Measurements from ENCODE around the gene PROC.
A peak's percentile ranks its signal among the peaks of the same experiment; 100 is the strongest.

The PROC gene

GRCh38 chr2:127418300-127419111 lies at the start of gene PROC:
PROC (plus strand) TSS chr2:127418427; CDS start chr2:127419943, 1,516 bp downstream.
- DNase-seq = no peak

- DNase-seq = no peak
Measured at GRCh38 chr2:127370010-127370409, 48.2 kb upstream of the PROC start.

GRCh38 chr2:127371037-127371436 lies 47.2 kb upstream of the PROC start:
- DNase-seq = no peak

GRCh38 chr2:127373362-127374083 lies 44.7 kb upstream of the PROC start:
- DNase-seq = no peak

- no peak for DNase-seq
Measured at GRCh38 chr2:127376257-127376656, 42.0 kb upstream of the PROC start.

GRCh38 chr2:127377262-127377661 lies 41.0 kb upstream of the PROC start:
- DNase-seq = no peak

- DNase-seq = no peak
Measured at GRCh38 chr2:127378720-127379119, 39.5 kb upstream of the PROC start.

- DNase-seq = no peak
Measured at GRCh38 chr2:127379712-127380355, 38.4 kb upstream of the PROC start.

GRCh38 chr2:127381762-127382161 lies 36.5 kb upstream of the PROC start:
- no peak for DNase-seq

- no peak for DNase-seq
Measured at GRCh38 chr2:127382831-127383230, 35.4 kb upstream of the PROC start.

- no peak for DNase-seq
Measured at GRCh38 chr2:127384529-127384928, 33.7 kb upstream of the PROC start.

GRCh38 chr2:127386246-127386645 lies 32.0 kb upstream of the PROC start:
- DNase-seq = no peak

GRCh38 chr2:127386764-127387654 lies 31.2 kb upstream of the PROC start:
- DNase-seq = peak; percentile 97

GRCh38 chr2:127387655-127388422 lies 30.4 kb upstream of the PROC start, which contains the start of gene MAP3K2:
MAP3K2 (minus strand) TSS chr2:127387975; CDS start chr2:127343129, 44,846 bp downstream.
- peak; percentile 97 for DNase-seq

GRCh38 chr2:127388423-127389164 lies 29.6 kb upstream of the PROC start:
- DNase-seq = no peak

- DNase-seq = no peak
Measured at GRCh38 chr2:127389778-127390435, 28.3 kb upstream of the PROC start.

GRCh38 chr2:127392133-127392827 lies 25.9 kb upstream of the PROC start:
- no peak for DNase-seq

- no peak for DNase-seq
Measured at GRCh38 chr2:127392828-127393578, 25.2 kb upstream of the PROC start.

- DNase-seq = no peak
Measured at GRCh38 chr2:127394492-127394891, 23.7 kb upstream of the PROC start.

All from islet precursor cell (in vitro differentiated cells).